ENCODE measurements around the gene HIF3A. TPM values are rescaled to one million over a fixed set of nuclear protein-coding genes. Genes with fewer than 3 reads are reported as not detected.
A peak's percentile ranks its signal among the peaks of the same experiment; 100 is the strongest.

The HIF3A gene
- total RNA-seq, 1 donor from 2014 or later = 12.6 TPM

DNA sequence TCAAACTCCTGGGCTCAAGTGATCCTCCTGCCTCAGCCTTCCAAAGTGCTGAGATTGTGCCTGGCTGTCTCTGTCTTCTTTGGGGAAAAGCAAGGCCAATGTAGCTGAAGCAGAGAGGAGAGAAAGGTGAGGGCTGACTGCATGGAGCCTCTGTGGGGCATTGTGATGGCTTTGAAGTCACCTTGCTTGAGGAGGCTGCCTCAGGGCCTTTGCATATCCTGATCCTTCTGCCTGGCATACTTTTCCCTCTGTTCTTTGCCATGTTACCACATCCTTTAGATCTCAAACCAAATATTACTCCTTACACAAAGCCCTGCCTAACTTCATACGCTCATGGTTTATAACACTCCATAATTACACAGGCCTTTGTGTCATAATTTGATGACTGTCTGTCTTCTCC lies 40.6 kb downstream of the HIF3A start:
- Histone ChIP-seq H3K9me3 (ENCODE audit: insufficient read depth, low read depth, low read length) (no peaks in the 10 kb centered on the region), H3K4me1 (ENCODE audit: insufficient read depth, low read length) (no peaks in the 10 kb centered on the region), H3K79me2 (ENCODE audit: insufficient read depth, low read length) (no peaks in the 10 kb centered on the region), H4K20me1 (ENCODE audit: insufficient read depth, low read length) (no peaks in the 10 kb centered on the region), H3K27ac (ENCODE audit: low read depth, low read length) (no peak overlapping the region), H3K36me3 (ENCODE audit: insufficient read depth, low read length) (no peaks in the 10 kb centered on the region), H3K4me2 (ENCODE audit: low read length) (no peak overlapping the region), H3K4me3 (ENCODE audit: insufficient read depth, low read depth, low read length) (no peak overlapping the region), H2AFZ (ENCODE audit: low read depth, low read length) (no peak overlapping the region), H3K9ac (ENCODE audit: low read length) (no peak overlapping the region), H3K27me3 (ENCODE audit: insufficient read depth, low read length) (peaks cover 10% of the 10 kb centered on the region)
- no peak overlapping the region for H3K4me3 Mint-ChIP-seq (ENCODE audit: unreplicated experiment)
- FAIRE-seq (no peak), DNase-seq (ENCODE audit: low read depth) (no peak)
- H3K27me3 Mint-ChIP-seq (ENCODE audit: low read depth, unreplicated experiment) = peaks cover 2% of the 10 kb centered on the region
- H3K9me3 Mint-ChIP-seq (ENCODE audit: unreplicated experiment) = peaks cover 2% of the 10 kb centered on the region
- TF ChIP-seq, protein P1, sequence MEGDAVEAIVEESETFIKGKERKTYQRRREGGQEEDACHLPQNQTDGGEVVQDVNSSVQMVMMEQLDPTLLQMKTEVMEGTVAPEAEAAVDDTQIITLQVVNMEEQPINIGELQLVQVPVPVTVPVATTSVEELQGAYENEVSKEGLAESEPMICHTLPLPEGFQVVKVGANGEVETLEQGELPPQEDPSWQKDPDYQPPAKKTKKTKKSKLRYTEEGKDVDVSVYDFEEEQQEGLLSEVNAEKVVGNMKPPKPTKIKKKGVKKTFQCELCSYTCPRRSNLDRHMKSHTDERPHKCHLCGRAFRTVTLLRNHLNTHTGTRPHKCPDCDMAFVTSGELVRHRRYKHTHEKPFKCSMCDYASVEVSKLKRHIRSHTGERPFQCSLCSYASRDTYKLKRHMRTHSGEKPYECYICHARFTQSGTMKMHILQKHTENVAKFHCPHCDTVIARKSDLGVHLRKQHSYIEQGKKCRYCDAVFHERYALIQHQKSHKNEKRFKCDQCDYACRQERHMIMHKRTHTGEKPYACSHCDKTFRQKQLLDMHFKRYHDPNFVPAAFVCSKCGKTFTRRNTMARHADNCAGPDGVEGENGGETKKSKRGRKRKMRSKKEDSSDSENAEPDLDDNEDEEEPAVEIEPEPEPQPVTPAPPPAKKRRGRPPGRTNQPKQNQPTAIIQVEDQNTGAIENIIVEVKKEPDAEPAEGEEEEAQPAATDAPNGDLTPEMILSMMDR (IDR thresholded peaks at IDR 0.05; ENCODE audit: insufficient read depth, low read depth, low read length) = no peak
- no peak for TF ChIP-seq EZH2 (IDR thresholded peaks at IDR 0.05; ENCODE audit: insufficient read depth, low read length)
- no peaks in the 10 kb centered on the region for H3K4me1 Mint-ChIP-seq (ENCODE audit: low read depth, unreplicated experiment)
- no peak overlapping the region for H3K27ac Mint-ChIP-seq (ENCODE audit: unreplicated experiment)
- H3K36me3 Mint-ChIP-seq (ENCODE audit: low read depth, unreplicated experiment) = peaks cover 13% of the 10 kb centered on the region

DNA sequence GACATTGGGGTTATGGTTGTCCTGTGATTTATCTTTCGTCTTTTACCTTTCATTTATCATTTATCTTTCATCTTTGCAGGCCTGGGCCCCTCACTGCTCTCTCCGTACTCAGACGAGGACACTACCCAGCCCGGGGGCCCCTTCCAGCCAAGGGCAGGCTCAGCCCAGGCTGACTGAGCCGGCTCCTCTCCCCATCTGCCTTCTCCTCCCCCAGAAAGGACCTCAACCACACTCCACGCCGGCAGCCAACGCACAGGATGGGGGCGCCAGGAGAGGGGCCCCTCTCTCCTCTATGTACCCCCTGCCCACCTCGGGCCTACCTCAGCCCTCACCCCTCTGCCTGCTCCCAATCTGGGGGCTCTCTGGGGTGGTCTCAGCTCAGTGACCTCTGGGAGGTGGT lies 42.6 kb downstream of the HIF3A start:
- Mint-ChIP-seq H3K9me3 (ENCODE audit: unreplicated experiment) (peaks cover 2% of the 10 kb centered on the region), H3K4me1 (ENCODE audit: low read depth, unreplicated experiment) (no peaks in the 10 kb centered on the region), H3K36me3 (ENCODE audit: low read depth, unreplicated experiment) (peaks cover 9% of the 10 kb centered on the region), H3K27ac (ENCODE audit: unreplicated experiment) (no peak overlapping the region), H3K27me3 (ENCODE audit: low read depth, unreplicated experiment) (peaks cover 2% of the 10 kb centered on the region), H3K4me3 (ENCODE audit: unreplicated experiment) (no peak overlapping the region)
- no peak overlapping the region for H3K27ac ChIP-seq (ENCODE audit: low read depth, low read length)
- no peaks in the 10 kb centered on the region for H3K36me3 ChIP-seq (ENCODE audit: insufficient read depth, low read length)
- H3K4me1 ChIP-seq (ENCODE audit: insufficient read depth, low read length) = no peaks in the 10 kb centered on the region
- H3K9ac ChIP-seq (ENCODE audit: low read length) = no peak overlapping the region
- no peaks in the 10 kb centered on the region for H3K9me3 ChIP-seq (ENCODE audit: insufficient read depth, low read depth, low read length)
- peaks cover 14% of the 10 kb centered on the region for H3K27me3 ChIP-seq (ENCODE audit: insufficient read depth, low read length)
- no peak overlapping the region for H3K4me3 ChIP-seq (ENCODE audit: insufficient read depth, low read depth, low read length)
- FAIRE-seq = no peak
- no peaks in the 10 kb centered on the region for H3K79me2 ChIP-seq (ENCODE audit: insufficient read depth, low read length)
- H4K20me1 ChIP-seq (ENCODE audit: insufficient read depth, low read length) = no peaks in the 10 kb centered on the region
- TF ChIP-seq EZH2 (IDR thresholded peaks at IDR 0.05; ENCODE audit: insufficient read depth, low read length) = no peak
- TF ChIP-seq, protein P1 (IDR thresholded peaks at IDR 0.05; ENCODE audit: insufficient read depth, low read depth, low read length) = no peak
- no peak overlapping the region for H2AFZ ChIP-seq (ENCODE audit: low read depth, low read length)
- no peak overlapping the region for H3K4me2 ChIP-seq (ENCODE audit: low read length)
- DNase-seq (ENCODE audit: low read depth) = no peak

DNA sequence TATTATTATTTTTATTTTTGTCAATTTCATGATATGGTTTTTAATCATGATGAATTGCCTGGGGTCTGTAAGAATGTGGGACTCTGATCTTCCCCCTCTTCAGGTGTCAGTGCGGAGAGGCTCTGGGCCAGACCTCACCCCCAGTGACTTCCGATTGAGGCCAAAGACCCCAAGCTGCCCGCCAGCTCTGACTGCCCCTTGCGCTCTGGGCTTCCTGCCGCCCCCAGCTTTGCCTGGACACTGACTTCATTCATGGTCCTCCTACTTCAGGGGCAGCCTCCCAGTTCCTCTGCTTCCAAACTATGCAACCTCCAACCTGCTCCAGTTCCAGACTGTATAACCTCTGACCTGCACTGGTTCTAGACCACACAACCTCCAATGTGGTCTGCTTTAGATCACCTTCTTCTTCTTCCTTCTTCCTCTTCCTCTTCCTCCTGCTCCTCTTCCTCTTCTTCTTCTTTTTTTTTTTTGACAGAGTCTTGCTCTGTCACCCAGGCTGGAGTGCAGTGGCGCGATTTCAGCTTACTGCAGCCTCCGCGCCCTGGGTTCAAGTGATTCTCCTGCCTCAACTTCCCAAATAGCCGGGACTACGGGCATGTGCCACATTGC lies 43.3 kb downstream of the HIF3A start:
- H3K4me2 ChIP-seq (ENCODE audit: low read length) = no peak overlapping the region
- Mint-ChIP-seq H3K9me3 (ENCODE audit: unreplicated experiment) (peaks cover 2% of the 10 kb centered on the region), H3K4me1 (ENCODE audit: low read depth, unreplicated experiment) (no peaks in the 10 kb centered on the region), H3K27me3 (ENCODE audit: low read depth, unreplicated experiment) (peaks cover 2% of the 10 kb centered on the region), H3K36me3 (ENCODE audit: low read depth, unreplicated experiment) (peaks cover 9% of the 10 kb centered on the region), H3K27ac (ENCODE audit: unreplicated experiment) (peak overlapping the region; percentile 34), H3K4me3 (ENCODE audit: unreplicated experiment) (no peak overlapping the region)
- no peak overlapping the region for H3K9ac ChIP-seq (ENCODE audit: low read length)
- no peaks in the 10 kb centered on the region for H3K36me3 ChIP-seq (ENCODE audit: insufficient read depth, low read length)
- FAIRE-seq = no peak
- H4K20me1 ChIP-seq (ENCODE audit: insufficient read depth, low read length) = no peaks in the 10 kb centered on the region
- no peak overlapping the region for H2AFZ ChIP-seq (ENCODE audit: low read depth, low read length)
- H3K4me1 ChIP-seq (ENCODE audit: insufficient read depth, low read length) = no peaks in the 10 kb centered on the region
- H3K79me2 ChIP-seq (ENCODE audit: insufficient read depth, low read length) = no peaks in the 10 kb centered on the region
- TF ChIP-seq, protein P1 (IDR thresholded peaks at IDR 0.05; ENCODE audit: insufficient read depth, low read depth, low read length) = no peak
- TF ChIP-seq EZH2 (IDR thresholded peaks at IDR 0.05; ENCODE audit: insufficient read depth, low read length) = no peak
- no peaks in the 10 kb centered on the region for H3K9me3 ChIP-seq (ENCODE audit: insufficient read depth, low read depth, low read length)
- DNase-seq (ENCODE audit: low read depth) = no peak
- no peak overlapping the region for H3K4me3 ChIP-seq (ENCODE audit: insufficient read depth, low read depth, low read length)
- peaks cover 14% of the 10 kb centered on the region for H3K27me3 ChIP-seq (ENCODE audit: insufficient read depth, low read length)
- H3K27ac ChIP-seq (ENCODE audit: low read depth, low read length) = no peak overlapping the region

All from astrocyte (in vitro differentiated cells and primary cell).